Sigmoid colon (tissue), 4 donors: ENCODE measurements around the gene TNNC2.

Experiments
- CTCF ChIP-seq, 4 experiments: fragments of 450-650 bp in 3 of 4; fragments of 200-600 bp in 1 of 4; IDR thresholded peaks; one replicate each; pipeline ENCODE4 v1.5.1; 2016 to 2019; ENCODE audit warnings: antibody characterized with exemption in 4 of 4, mild to moderate bottlenecking in 3 of 4, moderate library complexity in 2 of 4
- EP300 ChIP-seq, 4 donors: sonication (generic); formaldehyde crosslinking; IDR thresholded peaks; one replicate each; pipeline ENCODE4 v1.6.1; 2017; ENCODE audit warnings: antibody characterized with exemption in 4 of 4

- peak; percentile 37 to 57 (median 38) for TF ChIP-seq CTCF (IDR thresholded peaks at IDR 0.05)
- TF ChIP-seq EP300 (IDR thresholded peaks at IDR 0.05) = no peak
Measured at GRCh38 chr20:45823949-45824835, 2.9 kb downstream of the TNNC2 start.
